ENCODE results near the gene FIBCD1. TPM values are rescaled to one million over a fixed set of nuclear protein-coding genes. Genes with fewer than 3 reads are reported as not detected.

FIBCD1 gene
- total and polyA plus RNA-seq, 2 of the 8 experiments (the other 6 are each of a cell fraction or from before 2014, with no cell fraction given), result 6.1 to 8.8 TPM

DNA sequence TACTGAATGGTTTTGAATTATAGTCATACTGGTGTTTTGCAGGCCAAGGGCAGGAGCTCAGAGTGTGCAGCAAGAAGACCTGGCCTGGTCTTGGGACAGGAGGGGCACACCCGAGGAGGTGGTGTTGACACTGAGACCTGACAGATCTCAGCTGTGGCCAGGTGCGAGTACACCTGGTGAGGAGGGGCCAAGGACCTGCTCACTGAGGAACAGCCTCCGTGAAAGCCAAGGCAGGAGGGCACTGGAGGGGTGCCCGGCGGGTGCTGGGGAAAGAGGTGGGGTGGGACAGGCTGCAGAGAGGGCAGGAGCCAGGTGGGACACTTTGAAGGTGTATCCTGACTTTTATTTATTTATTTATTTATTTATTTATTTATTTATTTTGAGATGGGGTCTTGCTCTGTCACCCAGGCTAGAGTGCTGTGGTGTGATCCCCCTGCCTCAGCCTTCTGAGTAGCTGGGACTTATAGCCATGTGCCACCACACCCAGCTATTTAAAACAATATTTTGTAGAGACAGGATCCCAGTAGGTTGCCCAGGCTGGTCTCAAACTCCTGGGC, 46.6 kb upstream of the FIBCD1 start:
- Histone ChIP-seq H3K23me2 (ENCODE audit: low read depth, low read length) (no peaks in the 10 kb centered on the region), H3K9me3 (ENCODE audit: insufficient read depth in 2 of 2, low read depth in 1 of 2, low read length in 1 of 2) (no peaks in the 10 kb centered on the region), H3K4me3 (ENCODE audit: extremely low read depth in 1 of 4, insufficient read depth in 2 of 4, low read depth in 3 of 4, low read length in 4 of 4) (no peak overlapping the region), H2BK15ac (ENCODE audit: low read length) (peak overlapping the region; percentile 10; the same call in 1 of the 2 replicates), H3K4me1 (replicated peaks in 1 of 4; ENCODE audit: control insufficient read depth in 3 of 4, insufficient read depth in 4 of 4, low read length in 3 of 4) (peaks cover under 1 to 6% (median 3%) of the 10 kb centered on the region in 4 experiments; a peak in 4 of 7 replicates), H3K9ac (replicated peaks in 1 of 4; ENCODE audit: extremely low read depth in 1 of 4, low read depth in 3 of 4, low read length in 3 of 4) (no peak overlapping the region), H4K8ac (ENCODE audit: extremely low read depth, insufficient read depth, low read length) (no peak overlapping the region), H3K36me3 (ENCODE audit: control insufficient read depth in 2 of 4, insufficient read depth in 4 of 4, low read length in 3 of 4) (no peaks in the 10 kb centered on the region), H3K27ac (ENCODE audit: low read depth, low read length) (no peak overlapping the region), H2BK12ac (ENCODE audit: low read depth, low read length) (no peak overlapping the region), H3K18ac (ENCODE audit: extremely low read depth, low read length) (no peak overlapping the region), H3K56ac (replicated peaks; ENCODE audit: insufficient read length, low read depth, low read length) (no peak overlapping the region), H3K4me2 (ENCODE audit: insufficient read depth in 1 of 2, low read depth in 2 of 2, low read length in 2 of 2) (no peak overlapping the region), H3K23ac (ENCODE audit: insufficient read length) (no peak overlapping the region), H2AFZ (ENCODE audit: low read length) (no peak overlapping the region), H2BK120ac (replicated peaks; ENCODE audit: low read depth, low read length) (no peak overlapping the region), H2BK20ac (ENCODE audit: low read length) (no peak overlapping the region), H4K5ac (ENCODE audit: insufficient read length, low read depth, low read length) (no peak overlapping the region), H4K20me1 (replicated peaks in 1 of 2; ENCODE audit: control insufficient read depth in 1 of 2, insufficient read depth in 2 of 2, low read length in 2 of 2) (peaks cover 0 to 2% of the 10 kb centered on the region in 2 experiments), H4K91ac (replicated peaks; ENCODE audit: insufficient read length, low read length) (no peak overlapping the region), H3K79me1 (ENCODE audit: low read depth, low read length) (no peaks in the 10 kb centered on the region), H3K79me2 (ENCODE audit: control insufficient read depth in 1 of 2, insufficient read depth in 2 of 2, low read length in 2 of 2) (no peaks in the 10 kb centered on the region), H3K4ac (replicated peaks; ENCODE audit: insufficient read length, low read depth, low read length) (peak overlapping the region; percentile 33), H3K14ac (ENCODE audit: insufficient read length) (no peak overlapping the region), H2AK5ac (ENCODE audit: low read depth, low read length) (no peak overlapping the region), H2BK5ac (ENCODE audit: low read depth, low read length) (no peak overlapping the region), H3K27me3 (replicated peaks in 1 of 4; ENCODE audit: control insufficient read depth in 3 of 4, extremely low read depth in 1 of 4, insufficient read depth in 3 of 4, low read length in 3 of 4) (no peaks in the 10 kb centered on the region)
- FAIRE-seq (no peak), DNase-seq (ENCODE audit: low read depth in 1 of 2, low spot score in 2 of 2) (no peak)
- TF ChIP-seq, protein P1, sequence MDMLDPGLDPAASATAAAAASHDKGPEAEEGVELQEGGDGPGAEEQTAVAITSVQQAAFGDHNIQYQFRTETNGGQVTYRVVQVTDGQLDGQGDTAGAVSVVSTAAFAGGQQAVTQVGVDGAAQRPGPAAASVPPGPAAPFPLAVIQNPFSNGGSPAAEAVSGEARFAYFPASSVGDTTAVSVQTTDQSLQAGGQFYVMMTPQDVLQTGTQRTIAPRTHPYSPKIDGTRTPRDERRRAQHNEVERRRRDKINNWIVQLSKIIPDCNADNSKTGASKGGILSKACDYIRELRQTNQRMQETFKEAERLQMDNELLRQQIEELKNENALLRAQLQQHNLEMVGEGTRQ (IDR thresholded peaks at IDR 0.05; ENCODE audit: low read length), result no peak
- TF ChIP-seq CHD1 (IDR thresholded peaks at IDR 0.05; ENCODE audit: low read depth, low read length) (no peak), YY1 (IDR thresholded peaks at IDR 0.05; ENCODE audit: low read depth, low read length) (no peak), NANOG (IDR thresholded peaks at IDR 0.05; ENCODE audit: insufficient read depth, low read depth, low read length, poor library complexity, severe bottlenecking) (no peak), TAF1 (IDR thresholded peaks at IDR 0.05; ENCODE audit: low read depth, low read length) (no peak), SIRT6 (IDR thresholded peaks at IDR 0.05; ENCODE audit: low read length) (no peak), HDAC6 (IDR thresholded peaks at IDR 0.05; ENCODE audit: low read depth, low read length) (no peak), JUN (IDR thresholded peaks at IDR 0.05; ENCODE audit: low read depth, low read length) (no peak), GTF2F1 (IDR thresholded peaks at IDR 0.05; ENCODE audit: borderline replicate concordance, low read depth, low read length) (no peak), POLR2A (IDR thresholded peaks at IDR 0.05; ENCODE audit: control extremely low read depth in 1 of 2, low read depth in 2 of 2, low read length in 2 of 2) (no peak), CREB1 (IDR thresholded peaks at IDR 0.05) (no peak)
- TF ChIP-seq, protein P2, sequence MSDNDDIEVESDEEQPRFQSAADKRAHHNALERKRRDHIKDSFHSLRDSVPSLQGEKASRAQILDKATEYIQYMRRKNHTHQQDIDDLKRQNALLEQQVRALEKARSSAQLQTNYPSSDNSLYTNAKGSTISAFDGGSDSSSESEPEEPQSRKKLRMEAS (IDR thresholded peaks at IDR 0.05), result no peak
- ChIA-PET CTCF (ENCODE audit: partially characterized antibody) (interaction anchor here (0.7 to 4.2 kb wide), 5 partner anchors 12 to 115 kb away, joined by 3 to 27 read pairs (median 5); no protein-coding TSS in a partner anchor), POLR2A (ENCODE audit: partially characterized antibody) (no interaction called here)
- WGBS, 2 experiments (ENCODE audit: extremely low coverage in 1 of 2, insufficient coverage in 1 of 2, insufficient read length in 1 of 2, insufficient replicate concordance in 2 of 2, low coverage in 1 of 2, low lambda C conversion rate in 2 of 2, missing lambda C conversion rate in 1 of 2), result 91% methylated on average over 5 of the region's 5 CpGs; no CpG with 5 or more reads in 1 of the 2 experiments
